T-helper 2 cell treated with Interferon-gamma antibody and Interleukin-4, amounts not matched to agents 5 μg/mL and 100 μg/mL, for 36 hours (primary cell): ENCODE measurements around the gene GRIP1.

ENCODE experiments used
- DNase-seq: peaks from one replicate; pipeline ENCODE4 v3.0.0; 2021; ENCODE audit warnings: low spot score
- H3K27ac Mint-ChIP-seq: one replicate; pipeline ENCODE4 v1.8.0; 2021; ENCODE audit warnings: mild to moderate bottlenecking, mixed read lengths
- H3K27me3 Mint-ChIP-seq: one replicate; pipeline ENCODE4 v1.8.0; 2021; ENCODE audit warnings: low read depth, mixed read lengths
- H3K36me3 Mint-ChIP-seq: one replicate; pipeline ENCODE4 v1.8.0; 2021; ENCODE audit warnings: low read depth, mixed read lengths
- H3K4me1 Mint-ChIP-seq: one replicate; pipeline ENCODE4 v1.8.0; 2021; ENCODE audit warnings: low read depth, mixed read lengths
- H3K4me3 Mint-ChIP-seq: one replicate; pipeline ENCODE4 v1.8.0; 2022; ENCODE audit warnings: mild to moderate bottlenecking, moderate library complexity, mixed read lengths
- H3K9me3 Mint-ChIP-seq: one replicate; pipeline ENCODE4 v1.8.0; 2021; ENCODE audit warnings: mixed read lengths

The GRIP1 gene

GRCh38 chr12:66676241-66676640 lies 2.6 kb downstream of the GRIP1 start:
- H3K36me3 Mint-ChIP-seq, result no peaks in the 10 kb centered on the region
- H3K4me3 Mint-ChIP-seq, result no peak overlapping the region
- DNase-seq, result no peak
- H3K4me1 Mint-ChIP-seq, result no peaks in the 10 kb centered on the region
- no peak overlapping the region for H3K27ac Mint-ChIP-seq
- H3K27me3 Mint-ChIP-seq, result peaks cover 8% of the 10 kb centered on the region
- no peaks in the 10 kb centered on the region for H3K9me3 Mint-ChIP-seq

GRCh38 chr12:66674495-66675122 lies 4.3 kb downstream of the GRIP1 start:
- Mint-ChIP-seq H3K27ac (no peak overlapping the region), H3K4me3 (no peak overlapping the region), H3K27me3 (peaks cover 9% of the 10 kb centered on the region), H3K36me3 (no peaks in the 10 kb centered on the region), H3K4me1 (no peaks in the 10 kb centered on the region), H3K9me3 (no peaks in the 10 kb centered on the region)
- no peak for DNase-seq

- H3K9me3 Mint-ChIP-seq, result no peaks in the 10 kb centered on the region
- H3K27me3 Mint-ChIP-seq, result peaks cover 7% of the 10 kb centered on the region
- DNase-seq, result no peak
- no peak overlapping the region for H3K4me3 Mint-ChIP-seq
- H3K27ac Mint-ChIP-seq, result no peak overlapping the region
- H3K36me3 Mint-ChIP-seq, result no peaks in the 10 kb centered on the region
- H3K4me1 Mint-ChIP-seq, result no peaks in the 10 kb centered on the region
Measured at GRCh38 chr12:66669541-66669940, 9.3 kb downstream of the GRIP1 start.

GRCh38 chr12:66668311-66668710 lies 10.6 kb downstream of the GRIP1 start:
- DNase-seq, result no peak
- Mint-ChIP-seq H3K4me1 (no peaks in the 10 kb centered on the region), H3K27me3 (peaks cover 8% of the 10 kb centered on the region), H3K27ac (no peak overlapping the region), H3K9me3 (no peaks in the 10 kb centered on the region), H3K4me3 (no peak overlapping the region), H3K36me3 (no peaks in the 10 kb centered on the region)

- H3K36me3 Mint-ChIP-seq, result no peaks in the 10 kb centered on the region
- no peak for DNase-seq
- H3K27me3 Mint-ChIP-seq, result peaks cover 9% of the 10 kb centered on the region
- no peak overlapping the region for H3K4me3 Mint-ChIP-seq
- H3K4me1 Mint-ChIP-seq, result no peaks in the 10 kb centered on the region
- no peak overlapping the region for H3K27ac Mint-ChIP-seq
- H3K9me3 Mint-ChIP-seq, result no peaks in the 10 kb centered on the region
Measured at GRCh38 chr12:66667906-66668305, 11.0 kb downstream of the GRIP1 start.

- H3K4me1 Mint-ChIP-seq, result no peaks in the 10 kb centered on the region
- H3K4me3 Mint-ChIP-seq, result no peak overlapping the region
- H3K9me3 Mint-ChIP-seq, result no peaks in the 10 kb centered on the region
- H3K36me3 Mint-ChIP-seq, result no peaks in the 10 kb centered on the region
- DNase-seq, result no peak
- H3K27me3 Mint-ChIP-seq, result peaks cover 6% of the 10 kb centered on the region
- no peak overlapping the region for H3K27ac Mint-ChIP-seq
Measured at GRCh38 chr12:66666481-66666880, 12.4 kb downstream of the GRIP1 start.

- DNase-seq, result no peak
- no peak overlapping the region for H3K27ac Mint-ChIP-seq
- H3K4me1 Mint-ChIP-seq, result no peaks in the 10 kb centered on the region
- peaks cover 3% of the 10 kb centered on the region for H3K27me3 Mint-ChIP-seq
- H3K36me3 Mint-ChIP-seq, result no peaks in the 10 kb centered on the region
- H3K4me3 Mint-ChIP-seq, result no peak overlapping the region
- no peaks in the 10 kb centered on the region for H3K9me3 Mint-ChIP-seq
Measured at GRCh38 chr12:66665435-66665985, 13.4 kb downstream of the GRIP1 start.

GRCh38 chr12:66664076-66664475 lies 14.8 kb downstream of the GRIP1 start:
- Mint-ChIP-seq H3K27me3 (peaks cover 3% of the 10 kb centered on the region), H3K36me3 (no peaks in the 10 kb centered on the region), H3K4me1 (no peaks in the 10 kb centered on the region), H3K9me3 (no peaks in the 10 kb centered on the region), H3K4me3 (no peak overlapping the region), H3K27ac (no peak overlapping the region)
- no peak for DNase-seq

- Mint-ChIP-seq H3K9me3 (no peaks in the 10 kb centered on the region), H3K4me1 (no peaks in the 10 kb centered on the region), H3K27me3 (peaks cover 3% of the 10 kb centered on the region), H3K27ac (no peak overlapping the region), H3K4me3 (no peak overlapping the region), H3K36me3 (no peaks in the 10 kb centered on the region)
- DNase-seq, result no peak
Measured at GRCh38 chr12:66663611-66664010, 15.3 kb downstream of the GRIP1 start.

- Mint-ChIP-seq H3K27ac (no peak overlapping the region), H3K9me3 (no peaks in the 10 kb centered on the region), H3K36me3 (no peaks in the 10 kb centered on the region), H3K27me3 (peaks cover 3% of the 10 kb centered on the region), H3K4me3 (no peak overlapping the region), H3K4me1 (no peaks in the 10 kb centered on the region)
- no peak for DNase-seq
Measured at GRCh38 chr12:66662729-66663128, 16.1 kb downstream of the GRIP1 start.

GRCh38 chr12:66662179-66662578 lies 16.7 kb downstream of the GRIP1 start:
- Mint-ChIP-seq H3K4me1 (no peaks in the 10 kb centered on the region), H3K27ac (no peak overlapping the region), H3K36me3 (no peaks in the 10 kb centered on the region), H3K9me3 (no peaks in the 10 kb centered on the region), H3K27me3 (peaks cover 3% of the 10 kb centered on the region), H3K4me3 (no peak overlapping the region)
- DNase-seq, result no peak

- H3K36me3 Mint-ChIP-seq, result no peaks in the 10 kb centered on the region
- no peak overlapping the region for H3K27ac Mint-ChIP-seq
- no peaks in the 10 kb centered on the region for H3K9me3 Mint-ChIP-seq
- DNase-seq, result no peak
- no peak overlapping the region for H3K4me3 Mint-ChIP-seq
- no peaks in the 10 kb centered on the region for H3K4me1 Mint-ChIP-seq
- H3K27me3 Mint-ChIP-seq, result peaks cover 4% of the 10 kb centered on the region
Measured at GRCh38 chr12:66661357-66661756, 17.5 kb downstream of the GRIP1 start.

GRCh38 chr12:66653796-66654195 lies 25.1 kb downstream of the GRIP1 start:
- H3K4me1 Mint-ChIP-seq, result no peaks in the 10 kb centered on the region
- H3K36me3 Mint-ChIP-seq, result no peaks in the 10 kb centered on the region
- DNase-seq, result no peak
- no peak overlapping the region for H3K27ac Mint-ChIP-seq
- no peaks in the 10 kb centered on the region for H3K9me3 Mint-ChIP-seq
- H3K4me3 Mint-ChIP-seq, result no peak overlapping the region
- peaks cover 3% of the 10 kb centered on the region for H3K27me3 Mint-ChIP-seq

- no peak overlapping the region for H3K4me3 Mint-ChIP-seq
- H3K4me1 Mint-ChIP-seq, result no peaks in the 10 kb centered on the region
- H3K27me3 Mint-ChIP-seq, result no peaks in the 10 kb centered on the region
- no peak overlapping the region for H3K27ac Mint-ChIP-seq
- no peak for DNase-seq
- H3K36me3 Mint-ChIP-seq, result no peaks in the 10 kb centered on the region
- no peaks in the 10 kb centered on the region for H3K9me3 Mint-ChIP-seq
Measured at GRCh38 chr12:66648033-66648735, 30.7 kb downstream of the GRIP1 start.
